ENCODE data around the gene NFKB1.
A peak's percentile ranks its signal among the peaks of the same experiment; 100 is the strongest.
"Not testable (repeated sequence)": the region's sequence is repeated elsewhere in the genome, so short reads cannot be mapped to it uniquely, and the experiment has no call there.

The NFKB1 gene

GRCh38 chr4:102500696-102501446, at the start of gene NFKB1:
Gene NFKB1, plus strand, starts transcription at chr4:102501359. Its CDS starts 24,160 bp downstream, at chr4:102525519.
- no peak for DNase-seq

GRCh38 chr4:102452854-102453253, 48.3 kb upstream of the NFKB1 start:
- no peak for DNase-seq

DNA sequence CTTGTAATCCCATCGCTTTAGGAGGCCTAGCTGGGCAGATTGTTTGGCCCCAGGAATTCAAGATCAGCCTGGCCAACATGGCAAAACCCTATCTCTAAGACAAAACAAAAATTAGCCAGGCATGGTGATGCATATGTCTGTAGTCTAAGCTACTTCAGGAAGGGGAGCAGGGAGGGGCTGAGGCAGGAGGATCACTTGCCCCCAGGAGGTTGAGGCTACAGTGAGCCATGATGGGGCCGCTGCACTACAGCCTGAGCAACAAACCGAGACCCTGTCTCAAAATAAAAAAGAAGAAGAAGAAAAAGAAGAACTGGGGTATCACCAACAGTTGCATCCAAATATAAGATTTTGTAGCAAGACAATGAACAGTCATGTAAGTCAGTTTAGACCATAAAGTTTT, 47.3 kb upstream of the NFKB1 start:
- no peak for DNase-seq

DNA sequence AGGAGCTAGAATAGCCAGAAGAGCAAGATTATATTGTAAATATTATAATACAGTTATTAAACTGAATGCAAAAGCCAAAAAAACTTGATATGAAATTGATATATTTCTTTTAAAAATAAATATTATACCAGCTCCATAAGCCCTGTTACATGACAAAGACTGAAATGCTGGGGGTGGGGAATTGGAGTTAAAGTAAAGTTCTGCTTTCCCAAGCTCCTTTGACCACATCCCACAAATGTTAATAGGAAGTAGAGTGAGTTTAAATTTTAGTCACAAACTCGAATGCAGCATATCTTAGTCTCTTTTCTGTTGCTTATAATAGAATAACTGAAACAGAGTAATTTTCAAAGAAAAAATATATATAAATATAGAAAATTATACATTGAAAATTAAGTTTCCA, 46.9 kb upstream of the NFKB1 start:
- peak; percentile 5 for DNase-seq

- DNase-seq = no peak
Measured at GRCh38 chr4:102454981-102455685, 46.0 kb upstream of the NFKB1 start.

DNA sequence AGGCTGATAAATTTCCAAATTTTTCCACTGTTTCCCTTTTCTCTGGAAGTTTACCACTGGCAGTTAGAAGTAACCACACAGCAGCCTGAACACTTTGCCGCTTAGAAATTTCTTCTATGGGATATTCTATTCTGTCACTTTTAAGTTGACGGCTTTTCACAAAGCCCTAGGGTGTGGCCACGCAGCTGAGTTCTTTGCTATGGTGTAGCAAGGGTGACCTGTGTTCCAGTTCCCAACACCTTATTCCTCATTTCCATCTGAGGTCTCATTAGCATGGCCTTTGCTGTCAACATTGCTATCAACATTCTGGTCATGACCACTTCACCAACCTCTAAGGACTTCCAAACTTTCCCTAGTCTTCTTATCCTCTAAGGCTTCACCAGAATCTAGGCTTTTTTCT, 45.4 kb upstream of the NFKB1 start:
- DNase-seq = no peak

GRCh38 chr4:102466298-102466697, 34.9 kb upstream of the NFKB1 start:
- DNase-seq = no peak

GRCh38 chr4:102469806-102470205, 31.4 kb upstream of the NFKB1 start:
- DNase-seq = no peak

DNA sequence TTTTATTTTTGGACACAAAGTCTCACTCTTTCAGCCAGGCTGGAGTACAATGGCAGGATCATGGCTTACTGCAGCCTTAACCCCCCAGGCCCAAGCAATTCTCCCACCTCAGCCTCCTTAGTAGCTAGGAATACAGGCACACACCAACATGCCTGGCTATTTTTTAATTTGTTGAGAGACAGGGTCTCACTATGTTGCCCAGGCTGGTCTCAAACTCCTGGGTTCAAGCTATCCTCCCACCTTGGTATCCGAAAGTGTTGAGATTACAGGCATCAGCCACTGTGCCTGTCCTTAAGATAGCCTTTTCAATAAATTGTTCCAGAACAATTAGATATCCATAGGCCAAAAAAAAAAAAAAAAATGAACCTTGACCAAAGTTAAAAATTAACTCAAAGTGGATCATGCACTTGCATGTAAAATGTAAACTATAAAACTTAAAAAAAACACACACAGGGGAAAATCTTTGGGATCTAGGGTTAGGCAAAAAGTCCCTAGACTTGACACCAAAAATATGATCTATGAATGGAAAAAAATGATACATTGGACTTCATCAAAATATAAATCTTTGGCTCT, 28.6 kb upstream of the NFKB1 start:
- DNase-seq = no peak

- DNase-seq = no peak
Measured at GRCh38 chr4:102473476-102473875, 27.7 kb upstream of the NFKB1 start.

DNA sequence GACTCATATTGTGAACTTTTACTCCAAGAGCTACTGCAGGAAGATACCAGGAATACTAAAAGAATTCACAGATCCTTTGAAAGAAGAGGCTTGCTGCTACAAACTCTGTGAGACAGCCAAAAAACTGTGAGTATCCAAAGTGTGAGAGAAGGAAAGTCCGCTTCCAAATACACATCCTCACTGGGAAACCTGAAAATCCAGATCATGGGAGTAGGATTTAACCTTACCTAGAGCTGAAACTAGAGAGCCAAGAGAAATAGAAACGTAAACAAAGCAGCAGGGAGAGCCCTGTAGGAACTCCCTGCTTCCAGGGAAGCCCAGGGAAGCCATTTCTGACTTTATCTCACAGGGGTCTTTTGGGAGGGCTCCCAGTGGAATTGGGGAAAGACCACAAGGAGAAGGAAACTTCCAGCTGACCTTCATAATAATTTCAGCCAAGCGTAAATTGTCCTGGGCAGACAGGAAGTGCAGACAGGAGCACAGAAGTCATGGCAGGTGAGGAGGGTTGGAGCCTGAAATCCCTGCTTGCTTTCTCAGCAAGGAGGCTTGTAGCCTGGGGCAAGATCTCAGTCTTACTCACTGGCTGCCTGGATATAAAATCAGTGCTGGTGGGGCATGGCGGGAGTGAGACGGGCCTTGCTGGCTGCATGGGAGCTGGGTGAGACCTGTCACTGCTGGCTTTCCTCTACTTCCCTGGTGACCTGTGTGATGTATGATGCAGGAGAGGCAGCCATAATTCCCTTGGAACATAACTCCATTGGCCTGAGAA, 26.2 kb upstream of the NFKB1 start:
- no peak for DNase-seq

DNA sequence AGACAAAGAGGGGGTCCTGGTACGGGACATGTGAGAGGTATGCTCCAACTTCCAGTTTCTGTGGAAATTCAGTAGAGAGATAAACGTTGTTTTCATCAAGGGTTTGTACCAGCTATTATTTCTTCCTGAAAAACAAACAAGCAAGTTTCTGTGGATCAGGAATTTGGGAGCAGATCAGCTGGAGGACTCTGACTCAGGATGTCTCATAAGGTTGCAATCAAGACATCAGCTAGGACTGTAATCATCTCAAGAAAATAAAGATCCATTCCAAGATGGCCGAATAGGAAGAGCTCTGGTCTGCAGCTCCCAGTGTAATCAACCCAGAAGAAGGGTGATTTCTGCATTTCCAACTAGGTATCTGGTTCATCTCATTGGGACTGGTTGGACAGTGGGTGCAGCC, 23.5 kb upstream of the NFKB1 start:
- DNase-seq = no peak

GRCh38 chr4:102478186-102478585, 23.0 kb upstream of the NFKB1 start:
- DNase-seq = no peak

DNA sequence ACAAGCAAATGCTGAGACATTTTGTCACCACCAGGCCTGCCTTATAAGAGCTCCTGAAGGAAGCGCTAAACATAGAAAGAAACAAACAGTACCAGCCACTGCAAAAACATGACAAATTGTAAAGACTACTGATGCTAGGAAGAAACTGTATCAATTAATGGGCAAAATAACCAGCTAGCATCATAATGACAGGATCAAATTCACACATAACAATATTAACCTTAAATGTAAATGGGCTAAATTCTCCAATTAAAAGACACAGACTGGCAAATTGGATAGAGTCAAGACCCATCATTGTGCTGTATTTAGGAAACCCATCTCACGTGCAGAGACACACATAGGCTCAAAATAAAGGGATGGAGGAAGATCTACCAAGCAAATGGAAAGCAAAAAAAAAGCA, 21.3 kb upstream of the NFKB1 start:
- DNase-seq = not testable (repeated sequence)

DNA sequence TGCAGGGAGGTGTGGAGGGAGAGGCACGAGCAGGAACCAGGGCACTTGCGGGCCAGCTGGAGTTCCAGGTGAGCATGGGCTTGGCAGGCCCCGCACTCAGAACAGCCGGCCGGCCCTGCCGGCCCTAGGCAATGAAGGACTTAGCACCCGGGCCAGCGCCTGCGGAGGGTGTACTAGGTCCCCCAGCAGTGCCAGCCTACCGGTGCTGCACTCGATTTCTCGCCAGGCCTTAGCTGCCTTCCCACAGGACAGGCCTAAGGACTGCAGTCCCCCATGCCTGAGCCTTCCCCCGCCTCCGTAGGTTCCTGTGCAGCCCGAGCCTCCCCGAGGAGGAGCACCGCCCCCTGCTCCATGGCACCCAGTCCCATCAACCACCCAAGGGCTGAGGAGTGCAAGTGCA, 18.0 kb upstream of the NFKB1 start:
- no peak for DNase-seq

- not testable (repeated sequence) for DNase-seq
Measured at GRCh38 chr4:102483990-102484692, 17.0 kb upstream of the NFKB1 start.

DNA sequence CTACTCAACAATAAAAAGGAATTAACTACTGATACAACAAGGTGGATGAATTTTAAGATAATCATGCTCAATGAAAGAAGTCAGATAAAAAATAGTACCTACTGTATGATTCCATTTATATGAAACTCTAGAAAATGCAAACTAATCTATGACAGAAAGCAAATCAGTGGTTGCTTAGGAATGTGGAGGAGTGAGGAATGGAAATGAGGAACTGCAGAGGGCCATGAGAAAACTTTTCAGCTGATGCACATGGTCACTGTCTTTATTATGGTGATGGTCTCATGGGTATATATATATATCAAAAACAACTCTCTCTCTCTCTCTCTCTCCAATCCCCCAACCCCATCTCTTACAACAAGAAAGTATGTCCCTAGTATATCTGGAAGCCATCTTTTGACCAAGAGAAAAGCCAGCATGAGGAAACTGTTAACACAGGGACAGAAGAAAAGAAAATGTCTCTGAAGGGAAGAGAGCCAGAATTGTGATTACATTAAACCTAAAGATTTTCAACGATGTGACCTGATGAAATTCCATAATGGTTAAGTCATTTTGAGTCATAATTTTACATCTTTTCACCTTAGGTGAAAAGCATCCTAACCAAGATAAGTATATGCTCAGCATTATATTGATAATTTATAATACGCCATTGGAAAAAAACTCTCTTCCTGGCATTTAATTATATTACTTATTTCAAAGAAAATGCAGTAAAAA, 8.5 kb upstream of the NFKB1 start:
- no peak for DNase-seq

GRCh38 chr4:102493257-102493656, 7.9 kb upstream of the NFKB1 start:
- DNase-seq = no peak

DNA sequence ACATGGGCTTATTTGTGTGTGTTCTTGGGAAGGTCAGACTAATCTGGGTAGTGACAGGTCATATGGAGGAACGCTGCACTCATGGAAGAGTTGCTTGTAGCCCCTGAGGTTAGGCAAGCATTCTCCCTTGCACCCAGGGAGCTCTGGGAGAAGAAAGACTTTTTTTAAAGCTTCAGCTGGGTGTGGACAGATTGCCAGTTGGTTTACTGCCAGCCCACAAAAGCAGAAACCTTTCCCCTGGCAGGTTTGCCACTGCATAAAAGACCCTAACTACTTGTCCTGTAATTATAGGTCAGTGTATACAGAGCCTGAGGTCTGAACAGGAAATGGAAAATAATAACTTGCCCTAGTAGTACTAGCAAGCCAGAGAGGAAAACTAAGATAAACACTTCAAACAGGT, 7.4 kb upstream of the NFKB1 start:
- no peak for DNase-seq

- DNase-seq = no peak
Measured at GRCh38 chr4:102494603-102495002, 6.6 kb upstream of the NFKB1 start.

- DNase-seq = no peak
Measured at GRCh38 chr4:102497986-102498385, 3.2 kb upstream of the NFKB1 start.

DNA sequence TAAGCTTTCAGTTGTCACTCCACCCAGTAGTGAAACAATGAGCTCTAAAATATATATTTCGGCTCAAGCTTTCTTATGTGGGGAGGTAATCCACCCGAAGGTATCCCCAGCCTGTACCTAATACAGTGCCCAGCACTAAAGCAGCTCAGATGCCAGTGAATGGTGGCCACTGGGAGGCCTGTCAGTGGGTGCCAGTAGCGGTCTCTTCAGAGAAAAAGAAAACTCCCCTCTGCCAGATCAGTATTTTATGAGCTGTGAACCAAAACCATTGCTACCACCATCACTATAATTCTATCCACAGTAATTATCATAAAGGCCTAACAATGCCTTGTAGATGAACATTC, 835 bp upstream of the NFKB1 start:
- DNase-seq = no peak

DNA sequence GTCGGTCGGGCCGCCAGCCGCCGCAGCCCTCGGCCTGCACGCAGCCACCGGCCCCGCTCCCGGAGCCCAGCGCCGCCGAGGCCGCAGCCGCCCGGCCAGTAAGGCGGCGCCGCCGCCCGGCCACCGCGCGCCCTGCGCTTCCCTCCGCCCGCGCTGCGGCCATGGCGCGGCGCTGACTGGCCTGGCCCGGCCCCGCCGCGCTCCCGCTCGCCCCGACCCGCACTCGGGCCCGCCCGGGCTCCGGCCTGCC, 213 bp downstream of the NFKB1 start:
- no peak for DNase-seq
